NCI-H345 treated with DMSO at 0.1 percent for 48 hours (cell line): ENCODE measurements around the gene ATP10A.

Experiments
- DNase-seq: peaks from one replicate; lab custom pipeline; 2025; ENCODE audit not compliant: unreplicated experiment; lab: John Stamatoyannopoulos, UW

Gene ATP10A

GRCh38 chr15:25727116-25727515, 136.0 kb downstream of the ATP10A start:
- DNase-seq, result no peak

- DNase-seq, result no peak
These were observed 137.4 kb downstream of the ATP10A start for GRCh38 chr15:25725758-25726157.

- no peak for DNase-seq
These were observed 138.2 kb downstream of the ATP10A start for GRCh38 chr15:25724899-25725298.

- DNase-seq, result no peak
These were observed 141.5 kb downstream of the ATP10A start for GRCh38 chr15:25721605-25721955.

GRCh38 chr15:25719101-25719985, 143.8 kb downstream of the ATP10A start:
- DNase-seq, result no peak

GRCh38 chr15:25718597-25718996, 144.5 kb downstream of the ATP10A start:
- DNase-seq, result no peak

GRCh38 chr15:25718169-25718536, 145.0 kb downstream of the ATP10A start:
- no peak for DNase-seq

- no peak for DNase-seq
These were observed 145.5 kb downstream of the ATP10A start for GRCh38 chr15:25717457-25718168.

- DNase-seq, result no peak
These were observed 146.0 kb downstream of the ATP10A start for GRCh38 chr15:25717127-25717456.

- no peak for DNase-seq
These were observed 146.6 kb downstream of the ATP10A start for GRCh38 chr15:25716414-25717126.

- no peak for DNase-seq
These were observed 147.4 kb downstream of the ATP10A start for GRCh38 chr15:25715536-25716413.

GRCh38 chr15:25714538-25714840, 148.6 kb downstream of the ATP10A start:
- DNase-seq, result no peak

GRCh38 chr15:25713736-25714537, 149.2 kb downstream of the ATP10A start:
- no peak for DNase-seq

- DNase-seq, result no peak
These were observed 150.2 kb downstream of the ATP10A start for GRCh38 chr15:25712961-25713355.

- no peak for DNase-seq
These were observed 150.8 kb downstream of the ATP10A start for GRCh38 chr15:25712192-25712960.

- no peak for DNase-seq
These were observed 151.4 kb downstream of the ATP10A start for GRCh38 chr15:25711691-25712090.

- no peak for DNase-seq
These were observed 152.0 kb downstream of the ATP10A start for GRCh38 chr15:25711164-25711563.

GRCh38 chr15:25710184-25710583, 152.9 kb downstream of the ATP10A start:
- no peak for DNase-seq

- DNase-seq, result no peak
These were observed 153.5 kb downstream of the ATP10A start for GRCh38 chr15:25709437-25710159.
